ENCODE measurements around the gene FGF16. TPM values are rescaled to one million over a fixed set of nuclear protein-coding genes. Genes with fewer than 3 reads are reported as not detected.
A peak's percentile ranks its signal among the peaks of the same experiment; 100 is the strongest.
"Not testable (repeated sequence)": the region's sequence is repeated elsewhere in the genome, so short reads cannot be mapped to it uniquely, and the experiment has no call there.

Gene FGF16
- total and polyA plus RNA-seq, 2 experiments from 2014 or later = 0.22 TPM; not detected in 1

GRCh38 chrX:77453190-77453589 lies 6.0 kb downstream of the FGF16 start:
- WGBS, 2 experiments (ENCODE audit: low coverage in 1 of 2, low lambda C conversion rate in 2 of 2, missing lambda C conversion rate in 2 of 2) = 45 to 61% methylated on average over 2 of the region's 2 CpGs
- H4K20me1 ChIP-seq (ENCODE audit: insufficient read depth) = no peaks in the 10 kb centered on the region
- in situ Hi-C loops (cut with MboI) = no loop called here

GRCh38 chrX:77455437-77455836 lies 8.2 kb downstream of the FGF16 start:
- Histone ChIP-seq H3K9me3 (ENCODE audit: low read depth) (no peaks in the 10 kb centered on the region), H4K20me1 (ENCODE audit: insufficient read depth) (no peaks in the 10 kb centered on the region), H3K4me2 (ENCODE audit: unreplicated experiment) (no peak overlapping the region), H3K79me2 (ENCODE audit: insufficient read depth) (no peaks in the 10 kb centered on the region), H3K36me3 (ENCODE audit: low read depth) (no peaks in the 10 kb centered on the region), H3F3A (ENCODE audit: insufficient read depth) (peaks cover 12% of the 10 kb centered on the region; the same call in 1 of the 2 replicates), H3K9ac (no peak overlapping the region), H2AFZ (no peak overlapping the region), H3K27ac (no peak overlapping the region), H3K9me2 (ENCODE audit: insufficient read depth) (no peaks in the 10 kb centered on the region), H3K27me3 (replicated peaks; ENCODE audit: insufficient read depth) (no peaks in the 10 kb centered on the region), H3K4me3 (no peak overlapping the region), H3K4me1 (ENCODE audit: insufficient read depth) (peaks cover 12% of the 10 kb centered on the region)
- 96 to 100% methylated on average over 2 of the region's 2 CpGs for WGBS, 2 experiments (ENCODE audit: low coverage in 1 of 2, low lambda C conversion rate in 2 of 2, missing lambda C conversion rate in 2 of 2)
- DNase-seq = no peak
- in situ Hi-C loops (cut with MboI) = no loop called here
- TF ChIP-seq EZH2phosphoT487 (IDR thresholded peaks at IDR 0.05; ENCODE audit: insufficient read depth, low read depth) = no peak

More at GRCh38 chrX:77453190-77453589, 6.0 kb downstream of the FGF16 start:
- no peaks in the 10 kb centered on the region for H3K27me3 ChIP-seq (replicated peaks; ENCODE audit: insufficient read depth)
- H3K9me2 ChIP-seq (ENCODE audit: insufficient read depth) = no peaks in the 10 kb centered on the region
- peaks cover 12% of the 10 kb centered on the region for H3K4me1 ChIP-seq (ENCODE audit: insufficient read depth)
- no peak for DNase-seq
- H3K4me3 ChIP-seq = no peak overlapping the region
- no peak overlapping the region for H2AFZ ChIP-seq
- TF ChIP-seq EZH2 (IDR thresholded peaks at IDR 0.05; ENCODE audit: insufficient read depth, poor library complexity, severe bottlenecking) (no peak), EZH2phosphoT487 (IDR thresholded peaks at IDR 0.05; ENCODE audit: insufficient read depth, low read depth) (no peak)
- no peak overlapping the region for H3K4me2 ChIP-seq (ENCODE audit: unreplicated experiment)
- no peaks in the 10 kb centered on the region for H3K36me3 ChIP-seq (ENCODE audit: low read depth)
- no peak overlapping the region for H3K9ac ChIP-seq
- H3K9me3 ChIP-seq (ENCODE audit: low read depth) = no peaks in the 10 kb centered on the region
- peaks cover 13% of the 10 kb centered on the region; the same call in 1 of the 2 replicates for H3F3A ChIP-seq (ENCODE audit: insufficient read depth)
- H3K27ac ChIP-seq = no peak overlapping the region
- H3K79me2 ChIP-seq (ENCODE audit: insufficient read depth) = no peaks in the 10 kb centered on the region

GRCh38 chrX:77484045-77484444 lies 36.9 kb downstream of the FGF16 start:
- in situ Hi-C loops (cut with MboI) = no loop called here
- WGBS, 2 experiments (ENCODE audit: low coverage in 1 of 2, low lambda C conversion rate in 2 of 2, missing lambda C conversion rate in 2 of 2) = 28 to 31% methylated on average over 5 of the region's 5 CpGs
- Histone ChIP-seq H3F3A (ENCODE audit: insufficient read depth) (no peaks in the 10 kb centered on the region), H3K36me3 (ENCODE audit: low read depth) (no peaks in the 10 kb centered on the region), H3K4me2 (ENCODE audit: unreplicated experiment) (no peak overlapping the region), H3K27me3 (replicated peaks; ENCODE audit: insufficient read depth) (no peaks in the 10 kb centered on the region), H3K9ac (no peak overlapping the region), H3K27ac (no peak overlapping the region), H3K9me2 (ENCODE audit: insufficient read depth) (no peaks in the 10 kb centered on the region), H3K79me2 (ENCODE audit: insufficient read depth) (no peaks in the 10 kb centered on the region), H3K4me1 (ENCODE audit: insufficient read depth) (no peaks in the 10 kb centered on the region), H3K4me3 (no peak overlapping the region), H3K9me3 (ENCODE audit: low read depth) (no peaks in the 10 kb centered on the region), H2AFZ (no peak overlapping the region), H4K20me1 (ENCODE audit: insufficient read depth) (no peaks in the 10 kb centered on the region)
- TF ChIP-seq EZH2phosphoT487 (IDR thresholded peaks at IDR 0.05; ENCODE audit: insufficient read depth, low read depth) = no peak
- no peak for TF ChIP-seq EZH2 (IDR thresholded peaks at IDR 0.05; ENCODE audit: insufficient read depth, poor library complexity, severe bottlenecking)
- no peak for DNase-seq

- Histone ChIP-seq H3K79me2 (ENCODE audit: insufficient read depth) (no peaks in the 10 kb centered on the region), H3K4me1 (ENCODE audit: insufficient read depth) (no peaks in the 10 kb centered on the region), H2AFZ (no peak overlapping the region), H3K27me3 (replicated peaks; ENCODE audit: insufficient read depth) (no peaks in the 10 kb centered on the region), H3K4me2 (ENCODE audit: unreplicated experiment) (no peak overlapping the region), H4K20me1 (ENCODE audit: insufficient read depth) (no peaks in the 10 kb centered on the region), H3K27ac (no peak overlapping the region), H3K9ac (no peak overlapping the region), H3K9me2 (ENCODE audit: insufficient read depth) (no peaks in the 10 kb centered on the region), H3F3A (ENCODE audit: insufficient read depth) (no peaks in the 10 kb centered on the region), H3K4me3 (no peak overlapping the region), H3K9me3 (ENCODE audit: low read depth) (no peaks in the 10 kb centered on the region), H3K36me3 (ENCODE audit: low read depth) (no peaks in the 10 kb centered on the region)
- 57 to 81% methylated on average over 9 to 11 of the region's 20 CpGs for WGBS, 2 experiments (ENCODE audit: low coverage in 1 of 2, low lambda C conversion rate in 2 of 2, missing lambda C conversion rate in 2 of 2)
- TF ChIP-seq EZH2phosphoT487 (IDR thresholded peaks at IDR 0.05; ENCODE audit: insufficient read depth, low read depth) (no peak), EZH2 (IDR thresholded peaks at IDR 0.05; ENCODE audit: insufficient read depth, poor library complexity, severe bottlenecking) (no peak)
- peak; percentile 55 for DNase-seq
- in situ Hi-C loops (cut with MboI) = no loop called here
These were observed 46.7 kb downstream of the FGF16 start for GRCh38 chrX:77493677-77494553.

- H3K4me3 ChIP-seq; H3K9me3 ChIP-seq (ENCODE audit: low read depth); DNase-seq; H3K27ac ChIP-seq; H3K4me2 ChIP-seq (ENCODE audit: unreplicated experiment); H4K20me1 ChIP-seq (ENCODE audit: insufficient read depth); H3K79me2 ChIP-seq (ENCODE audit: insufficient read depth); in situ Hi-C loops (cut with MboI); H3K36me3 ChIP-seq (ENCODE audit: low read depth); H3K27me3 ChIP-seq (replicated peaks; ENCODE audit: insufficient read depth); H3K9me2 ChIP-seq (ENCODE audit: insufficient read depth); H3K4me1 ChIP-seq (ENCODE audit: insufficient read depth); H2AFZ ChIP-seq; H3K9ac ChIP-seq; H3F3A ChIP-seq (ENCODE audit: insufficient read depth): not testable (repeated sequence)
- WGBS, 2 experiments (ENCODE audit: low coverage in 1 of 2, low lambda C conversion rate in 2 of 2, missing lambda C conversion rate in 2 of 2) = 75 to 93% methylated on average over 1 of the region's 1 CpG
These were observed 53.0 kb downstream of the FGF16 start for GRCh38 chrX:77500164-77500563.
